HUDEP-2 (cell line): ENCODE data around the gene PSAPL1.

Experiments
- DNase-seq, 76 experiments: peaks; one replicate each; lab custom pipeline; 2025; ENCODE audit not compliant: unreplicated experiment in 76 of 76; lab: John Stamatoyannopoulos, UW

PSAPL1 gene

DNA sequence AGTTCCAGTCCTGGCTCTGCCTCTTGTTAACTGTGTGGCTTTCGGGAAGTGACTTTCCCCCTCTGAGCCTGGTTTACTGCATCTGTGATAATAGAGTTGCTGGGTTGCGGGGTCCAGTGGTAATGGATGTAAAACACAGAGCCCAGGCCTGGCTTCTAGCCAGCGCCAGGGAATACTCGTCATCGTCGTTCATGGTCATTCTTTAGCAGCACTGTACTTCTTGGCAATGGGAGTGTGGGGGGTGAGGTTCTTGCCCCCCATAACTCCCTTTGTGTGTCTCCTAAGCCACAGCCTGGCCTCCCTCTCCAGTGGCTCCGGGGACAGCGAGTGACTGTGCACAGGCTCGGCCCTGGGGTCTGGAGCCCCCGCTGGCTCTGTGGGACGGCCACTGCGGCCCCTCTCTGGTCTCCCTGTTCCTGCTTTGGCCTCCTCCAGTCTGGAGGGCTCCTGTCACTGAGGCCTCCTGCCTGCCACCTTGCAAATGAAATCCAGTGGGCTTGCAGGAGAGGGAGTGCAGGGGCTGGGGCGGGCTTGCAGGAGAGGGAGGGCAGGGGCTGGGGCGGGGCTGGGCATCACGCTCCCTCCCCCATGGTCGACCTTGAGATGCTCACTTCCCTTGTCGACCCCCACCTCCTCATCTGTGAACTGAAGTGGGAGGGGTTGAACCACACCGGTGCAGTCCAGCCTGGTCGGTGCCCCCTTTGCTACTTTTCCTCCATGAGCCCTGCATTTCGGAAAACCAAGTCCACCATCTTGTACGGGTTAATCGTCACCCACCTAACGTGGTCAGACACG lies 13.2 kb downstream of the PSAPL1 start:
- DNase-seq, result no peak

DNA sequence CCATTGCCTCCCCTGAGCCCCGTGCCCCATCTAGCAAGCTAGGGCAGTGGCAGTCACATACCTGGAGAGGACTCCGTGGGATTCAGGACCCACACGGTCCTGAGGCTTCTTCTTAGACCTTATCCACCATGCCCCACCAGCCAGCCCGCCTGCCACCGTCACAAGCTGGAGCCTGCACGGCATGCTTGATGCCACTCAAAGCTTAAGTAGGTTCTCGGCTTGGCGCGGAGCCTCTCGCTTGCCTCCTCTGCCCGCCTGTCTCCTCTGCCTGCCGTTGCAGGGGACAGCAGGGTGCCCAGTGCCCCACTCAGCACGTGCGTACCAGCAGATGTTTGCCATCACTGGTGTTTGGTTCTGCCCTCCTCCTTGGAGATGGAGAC lies 14.1 kb downstream of the PSAPL1 start:
- DNase-seq, result no peak

DNA sequence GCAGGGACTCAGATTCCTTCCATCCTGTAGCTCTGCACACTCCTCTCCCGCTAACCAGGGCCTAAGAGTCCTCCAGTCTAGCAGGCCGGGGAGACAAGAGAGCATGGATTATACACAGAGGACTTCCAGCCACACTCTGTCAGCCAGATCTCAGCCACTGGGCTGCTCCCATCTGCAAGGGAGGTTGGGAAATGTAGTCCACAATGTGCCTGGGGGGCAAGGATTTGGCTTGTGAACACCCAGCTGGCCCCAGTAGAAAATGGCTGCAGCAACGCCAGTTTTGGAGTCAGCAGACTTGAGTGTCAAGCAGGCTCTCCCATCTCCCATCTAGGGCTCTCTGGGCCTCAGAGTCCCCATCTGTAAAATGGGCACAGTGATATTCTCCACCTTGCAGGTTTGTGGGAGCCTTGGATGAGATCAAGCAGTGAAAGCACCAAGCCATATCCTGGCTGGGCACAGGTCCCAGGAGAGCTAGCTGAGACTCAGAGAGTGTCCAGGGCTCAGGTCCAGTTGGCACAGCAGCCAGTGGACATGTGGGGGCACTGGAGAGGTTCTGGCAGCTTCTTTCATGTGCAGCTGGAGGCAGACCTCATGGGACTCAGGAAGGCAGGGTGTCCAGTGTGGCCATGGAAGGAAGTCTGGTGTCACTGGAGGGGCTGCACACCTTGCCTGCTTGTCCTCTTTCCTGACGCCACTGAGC lies 14.6 kb downstream of the PSAPL1 start:
- DNase-seq, result no peak

DNA sequence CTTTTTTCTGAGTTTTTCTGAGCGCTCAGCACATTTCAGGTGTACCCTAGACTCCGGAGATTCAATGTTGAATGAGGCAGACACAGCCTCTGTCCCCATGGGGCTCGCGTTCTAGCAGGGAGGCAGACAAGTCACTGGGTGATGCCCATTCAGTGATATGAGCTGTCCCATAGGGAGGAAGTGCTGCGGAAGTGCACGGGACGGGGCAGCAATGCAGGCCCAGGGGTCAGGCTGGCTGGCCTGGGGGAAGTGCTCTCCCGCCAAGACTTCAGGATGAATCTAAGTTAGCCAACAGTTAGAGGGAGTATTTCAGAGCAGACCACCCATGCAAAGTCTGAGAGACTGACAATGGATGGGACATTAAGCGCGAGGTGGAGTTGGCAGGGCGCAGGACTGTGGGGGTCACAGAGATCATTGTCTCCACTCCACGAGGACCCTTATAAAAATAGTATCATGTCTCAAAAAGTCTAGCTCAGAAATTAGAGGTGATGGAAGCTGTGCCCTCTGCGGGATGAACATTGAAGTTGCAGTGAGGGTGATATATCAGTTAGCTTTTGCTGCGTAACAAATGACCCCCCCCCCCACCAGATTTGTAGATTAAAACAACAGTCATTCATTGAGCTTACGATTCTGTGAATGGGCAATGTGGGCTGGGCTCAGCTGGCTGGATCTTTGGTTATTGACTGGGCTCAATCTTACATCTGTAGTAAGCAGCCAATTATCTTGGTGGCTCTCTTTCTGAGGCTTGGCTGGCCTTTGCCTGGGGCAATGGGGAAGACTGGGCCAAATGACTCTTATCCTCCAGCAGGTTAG lies 16.4 kb downstream of the PSAPL1 start:
- DNase-seq, result no peak

DNA sequence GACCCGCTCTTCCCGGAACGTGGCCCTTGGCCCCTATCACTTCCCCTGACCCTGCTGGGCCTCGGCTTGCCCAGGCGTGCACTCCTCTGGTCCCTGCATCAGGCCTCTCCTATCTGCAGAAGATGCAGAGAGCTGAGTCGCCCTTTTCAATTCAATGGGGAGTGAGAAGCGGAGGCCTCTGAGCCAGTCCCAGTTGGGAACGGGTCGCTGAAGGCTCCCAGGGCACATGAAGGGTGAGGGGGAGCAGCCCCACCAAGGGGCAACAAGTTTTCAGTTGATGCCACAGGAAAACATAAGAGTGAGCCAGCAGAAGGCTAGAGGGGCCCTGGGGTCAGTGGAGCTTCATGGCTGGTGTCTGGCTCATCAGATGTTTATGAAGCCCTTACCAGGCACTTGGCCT lies 17.1 kb downstream of the PSAPL1 start:
- no peak for DNase-seq

DNA sequence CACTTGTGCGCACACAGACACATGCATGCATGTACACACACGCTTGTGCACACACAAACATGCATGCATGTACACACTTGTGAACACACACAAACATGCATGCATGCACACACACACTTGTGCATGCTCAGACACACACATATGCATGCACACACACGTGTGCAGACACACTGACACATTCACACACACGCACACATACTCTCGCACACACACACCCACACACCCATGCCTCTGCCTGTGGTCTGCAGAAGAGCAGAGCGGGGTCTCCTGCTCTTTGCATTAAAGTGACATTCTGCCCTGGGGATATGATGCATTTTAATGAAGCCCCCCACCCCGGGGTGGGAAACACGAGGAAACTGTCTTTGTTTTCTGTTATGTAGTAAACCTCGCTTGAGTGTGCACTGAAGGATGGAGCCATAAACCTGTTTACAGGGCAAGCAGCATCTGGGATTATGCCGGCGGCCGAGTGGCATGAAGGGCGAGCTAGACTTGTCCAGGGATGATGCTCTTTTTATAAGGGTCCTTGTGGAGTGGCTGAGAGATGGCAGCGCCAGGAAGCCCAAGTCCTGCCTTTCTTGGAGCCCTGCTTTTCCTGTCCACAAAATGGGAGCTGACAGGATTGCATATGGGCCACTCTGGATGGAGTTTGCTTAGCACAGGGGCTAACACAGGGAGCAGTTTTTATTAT lies 17.8 kb downstream of the PSAPL1 start:
- DNase-seq, result no peak

DNA sequence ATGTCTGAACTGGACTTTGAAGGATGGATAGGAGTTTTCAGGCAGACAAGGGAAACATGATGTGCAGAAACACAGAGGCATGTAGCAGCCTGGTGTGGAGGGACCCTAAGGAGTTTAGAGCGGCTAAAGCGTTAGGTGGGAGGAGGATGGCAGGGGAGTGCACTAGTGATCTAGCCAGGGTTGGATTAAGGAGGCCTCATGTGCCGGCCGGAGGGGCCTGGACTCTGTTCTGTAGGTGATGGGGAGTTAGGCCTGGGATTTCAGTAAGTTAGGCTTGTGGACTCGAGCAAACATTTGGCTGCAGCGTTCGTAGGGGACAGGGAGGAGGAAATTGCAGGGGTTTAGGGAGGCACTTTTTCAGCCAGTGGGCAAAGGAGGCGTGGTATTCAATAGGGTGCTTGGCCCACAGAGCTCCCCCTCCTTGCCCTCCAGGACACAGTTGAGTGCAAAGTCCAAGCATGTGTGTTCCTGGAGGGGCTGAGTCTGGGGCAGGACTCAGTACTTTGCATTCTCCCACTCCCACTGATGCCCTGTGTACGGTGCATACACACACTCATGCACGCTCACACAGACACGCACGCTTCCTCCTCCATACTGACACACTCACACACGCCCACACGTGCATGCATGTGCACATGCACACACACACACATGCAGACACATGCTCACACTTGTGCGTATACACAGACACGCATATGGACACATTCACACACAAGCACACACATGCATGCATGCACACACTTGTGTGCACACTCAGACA lies 18.6 kb downstream of the PSAPL1 start:
- no peak for DNase-seq

DNA sequence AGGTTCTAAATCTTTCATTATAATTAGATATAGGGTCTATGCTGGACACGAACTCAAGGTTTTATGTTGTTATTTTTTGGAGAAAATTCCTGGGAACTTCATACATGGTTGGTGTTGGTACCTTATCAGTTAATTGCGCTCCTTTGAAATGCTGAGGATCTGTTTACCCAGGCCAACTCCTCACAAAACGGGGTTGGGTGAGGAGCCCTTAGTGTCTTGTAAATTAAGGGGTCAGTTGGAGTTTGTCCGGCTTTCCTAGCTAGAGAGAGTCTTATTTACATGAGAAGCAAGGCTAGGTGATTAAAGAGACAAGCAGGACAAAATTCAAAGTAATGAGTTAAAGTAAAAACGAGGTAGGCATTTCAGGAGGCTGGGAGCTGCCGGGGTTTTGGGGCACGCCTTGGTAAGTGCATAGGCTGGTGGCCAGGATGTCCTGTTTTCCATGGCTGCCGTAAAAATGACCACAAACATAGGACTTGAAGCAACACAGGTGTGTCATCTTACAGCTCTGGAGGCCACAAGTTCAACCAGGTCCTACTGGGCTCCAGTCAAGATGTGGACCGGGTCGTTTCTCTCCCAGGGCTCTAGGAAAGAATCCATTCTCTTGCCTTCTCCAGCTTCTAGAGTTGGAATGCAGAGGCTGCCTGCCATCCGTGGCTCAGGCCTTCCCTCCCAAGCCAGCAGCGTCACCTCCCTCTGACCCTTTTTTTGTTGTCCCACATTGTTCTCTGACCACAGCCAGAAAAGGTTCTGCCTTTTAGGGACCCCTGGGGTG lies 19.8 kb downstream of the PSAPL1 start:
- no peak for DNase-seq

DNA sequence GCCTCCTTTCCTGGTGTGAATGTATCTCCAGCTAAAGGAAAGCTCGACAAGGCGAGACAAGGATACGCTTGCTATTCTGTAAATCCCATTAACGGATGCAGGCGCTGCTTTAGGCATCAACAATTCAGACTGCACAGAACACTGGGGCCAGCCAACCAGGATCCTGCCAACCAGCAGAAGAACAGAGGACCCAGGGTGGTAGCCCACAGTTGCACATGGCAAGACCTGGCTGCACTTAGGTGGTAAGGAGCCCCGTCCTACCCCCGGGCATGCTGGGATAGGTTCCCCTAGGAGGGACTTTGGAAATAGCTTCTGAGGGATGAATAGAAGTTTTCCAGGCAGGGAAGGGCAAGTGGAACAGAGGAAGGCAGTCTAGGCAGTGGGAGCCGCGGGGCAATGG lies 20.7 kb downstream of the PSAPL1 start:
- no peak for DNase-seq

DNA sequence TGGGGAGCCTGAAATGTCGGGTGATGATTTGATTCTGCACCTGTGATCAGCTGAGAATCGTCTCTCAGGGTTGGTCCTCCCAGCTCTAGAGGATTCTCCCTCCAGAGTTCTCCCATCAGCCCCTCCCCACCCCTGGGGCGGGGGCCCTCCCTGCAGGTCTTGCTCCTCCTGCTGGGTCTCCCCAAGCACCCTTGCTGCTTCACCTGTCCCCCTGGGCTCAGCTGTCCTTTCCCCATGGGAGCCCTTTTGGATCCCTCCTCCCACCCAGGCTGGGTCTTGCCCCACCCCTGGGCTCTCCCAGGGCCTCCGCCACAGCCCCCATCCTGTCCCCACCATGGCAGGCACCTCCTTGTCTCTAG lies 22.2 kb downstream of the PSAPL1 start:
- no peak for DNase-seq

DNA sequence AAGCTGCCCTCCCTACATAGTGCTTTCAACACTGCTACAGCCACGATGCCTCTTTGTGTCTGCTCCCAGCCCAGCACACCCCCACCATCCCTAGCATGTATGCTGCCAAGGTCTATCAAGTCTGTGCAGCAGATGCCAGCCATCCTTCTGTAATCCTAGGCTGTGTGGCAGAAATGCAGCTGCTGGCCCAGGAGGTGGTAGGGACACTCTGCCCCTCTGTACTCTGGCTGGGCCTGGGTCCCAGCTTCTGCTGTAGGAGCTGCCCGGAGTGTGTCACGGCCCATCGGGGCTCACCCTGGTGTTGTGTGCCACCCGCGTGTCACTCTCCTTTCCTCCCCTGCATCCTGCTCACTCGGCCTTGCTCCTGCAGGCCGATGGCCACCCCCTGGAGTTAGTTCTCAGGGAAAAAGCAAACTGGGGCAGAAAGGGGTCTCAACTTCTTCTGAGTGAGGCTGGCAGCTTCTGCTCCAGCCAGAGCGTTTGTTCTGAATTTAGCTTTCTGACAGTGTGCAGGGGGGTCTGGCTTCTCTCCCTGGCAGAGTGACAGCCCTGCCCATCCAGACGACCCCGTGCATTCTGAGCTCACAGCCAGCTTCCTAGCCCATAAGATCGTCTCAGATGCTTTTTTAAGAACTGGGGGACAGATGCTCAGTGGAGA lies 22.7 kb downstream of the PSAPL1 start:
- DNase-seq, result no peak

DNA sequence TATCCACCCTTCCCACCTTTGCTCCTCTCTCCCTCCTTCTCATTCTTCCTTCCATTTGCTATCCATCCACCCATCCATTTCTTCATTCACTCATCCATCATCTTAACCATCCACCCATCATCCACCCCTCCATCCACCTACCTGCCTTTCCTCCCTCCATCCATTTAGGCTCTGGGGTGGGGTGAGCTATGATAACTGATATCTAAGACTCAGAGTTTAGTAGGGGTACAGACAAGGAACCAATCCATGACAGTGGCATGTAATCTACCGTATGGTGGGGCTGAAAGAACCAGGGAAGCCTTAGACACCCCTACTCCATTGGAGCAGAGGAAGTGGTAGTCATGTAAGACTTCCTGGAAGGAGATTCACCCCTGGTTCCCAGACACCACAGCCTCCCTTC lies 23.2 kb downstream of the PSAPL1 start:
- DNase-seq, result no peak

DNA sequence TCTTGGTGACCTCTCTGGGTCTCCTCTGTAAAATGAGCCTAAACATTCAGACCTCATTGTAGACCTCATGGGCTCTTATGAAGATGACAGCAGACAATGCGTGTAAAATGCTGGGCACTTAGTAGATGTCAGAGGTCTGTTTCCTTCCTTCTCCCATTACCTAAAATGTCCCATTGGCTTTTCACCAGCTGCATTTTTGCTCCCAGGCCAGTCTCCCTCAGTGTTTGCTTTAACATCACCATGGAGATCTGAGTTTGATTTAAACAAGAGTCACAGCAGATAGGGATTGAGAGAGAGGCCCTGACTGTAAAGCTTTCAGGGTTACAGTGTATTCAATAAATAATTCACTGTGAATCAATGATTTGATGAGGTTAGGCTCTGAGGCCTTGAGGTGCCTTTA lies 24.3 kb downstream of the PSAPL1 start:
- no peak for DNase-seq

DNA sequence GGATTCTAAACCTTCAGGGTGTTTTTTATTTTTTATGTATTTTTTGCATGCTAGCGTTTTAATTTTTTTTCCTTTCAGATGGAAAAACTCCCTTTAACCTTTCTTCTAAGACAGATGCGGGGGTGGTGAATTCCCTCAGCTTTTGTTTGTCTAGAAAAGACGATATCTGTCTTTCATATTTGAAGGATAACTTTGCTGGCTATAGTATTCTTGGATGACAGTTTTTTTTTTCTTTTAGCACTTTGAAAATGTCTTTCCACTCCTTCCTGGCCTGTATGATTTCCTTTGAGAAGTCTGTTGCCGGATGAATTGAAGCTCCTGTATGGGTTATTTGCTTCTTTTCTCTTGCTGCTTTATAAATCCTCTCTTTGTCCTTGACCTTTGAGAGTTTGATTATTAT lies 26.6 kb downstream of the PSAPL1 start:
- no peak for DNase-seq

DNA sequence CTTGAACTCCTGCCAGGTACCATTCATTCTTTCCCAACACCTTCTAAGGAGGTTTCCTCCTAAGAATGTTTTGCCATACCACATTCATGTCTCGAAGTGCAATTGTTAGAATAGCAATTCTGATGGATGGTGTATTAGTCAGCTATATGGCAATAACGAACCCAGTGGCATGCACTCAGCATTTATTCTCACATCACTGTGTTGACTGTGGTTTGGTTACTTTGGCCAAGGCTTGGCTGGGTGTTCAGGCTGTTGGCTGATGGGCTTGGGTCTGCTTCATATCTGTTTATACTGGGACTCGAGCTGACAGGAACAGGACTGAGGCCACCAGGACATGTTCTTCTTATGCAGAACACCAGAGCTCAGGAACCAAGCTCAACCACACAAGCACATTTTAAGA lies 31.7 kb downstream of the PSAPL1 start:
- no peak for DNase-seq

DNA sequence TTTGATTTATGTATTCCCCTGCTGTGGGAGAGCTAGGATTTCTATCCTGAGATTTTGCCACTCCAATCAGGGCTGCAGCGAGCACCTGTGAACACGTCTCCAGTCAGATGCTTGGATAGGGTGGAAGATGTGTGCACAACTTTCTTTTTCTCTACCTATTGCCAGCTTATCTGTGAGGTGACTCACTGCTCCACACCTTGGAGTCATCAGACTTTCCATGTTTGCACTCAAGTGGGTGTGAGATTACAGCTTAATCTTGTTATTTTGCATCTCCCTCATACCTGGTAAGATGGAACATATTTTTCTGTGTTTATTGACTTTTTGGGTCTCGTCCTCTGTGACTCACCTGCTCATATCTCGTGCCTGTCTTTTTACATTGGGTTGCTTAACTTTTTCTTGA lies 32.2 kb downstream of the PSAPL1 start:
- no peak for DNase-seq

DNA sequence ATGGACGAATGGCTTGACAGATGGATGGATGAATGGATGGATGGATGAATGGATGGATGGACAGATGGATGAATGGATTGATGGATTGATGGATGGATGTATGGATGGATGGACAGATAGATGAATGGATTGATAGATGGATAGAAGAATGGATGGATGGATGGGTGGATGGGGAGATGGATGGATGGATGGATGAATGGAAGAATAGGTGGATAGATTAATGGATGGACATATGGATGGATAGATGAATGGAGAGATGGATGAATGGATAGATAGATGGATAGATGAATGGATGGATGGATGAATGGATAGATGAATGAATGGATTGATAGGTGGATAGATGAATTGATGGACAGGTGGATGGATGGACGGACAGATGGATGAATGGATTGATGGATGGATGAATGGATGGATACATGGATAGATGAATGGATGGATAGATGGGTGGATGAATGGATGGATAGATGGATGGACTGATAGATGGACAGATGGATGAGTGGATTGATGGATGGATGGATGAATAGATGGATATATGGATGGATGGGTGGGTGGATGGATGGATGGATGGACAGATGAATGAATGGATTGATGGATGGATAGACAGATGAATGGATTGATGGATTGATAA lies 33.9 kb downstream of the PSAPL1 start:
- DNase-seq, result no peak

DNA sequence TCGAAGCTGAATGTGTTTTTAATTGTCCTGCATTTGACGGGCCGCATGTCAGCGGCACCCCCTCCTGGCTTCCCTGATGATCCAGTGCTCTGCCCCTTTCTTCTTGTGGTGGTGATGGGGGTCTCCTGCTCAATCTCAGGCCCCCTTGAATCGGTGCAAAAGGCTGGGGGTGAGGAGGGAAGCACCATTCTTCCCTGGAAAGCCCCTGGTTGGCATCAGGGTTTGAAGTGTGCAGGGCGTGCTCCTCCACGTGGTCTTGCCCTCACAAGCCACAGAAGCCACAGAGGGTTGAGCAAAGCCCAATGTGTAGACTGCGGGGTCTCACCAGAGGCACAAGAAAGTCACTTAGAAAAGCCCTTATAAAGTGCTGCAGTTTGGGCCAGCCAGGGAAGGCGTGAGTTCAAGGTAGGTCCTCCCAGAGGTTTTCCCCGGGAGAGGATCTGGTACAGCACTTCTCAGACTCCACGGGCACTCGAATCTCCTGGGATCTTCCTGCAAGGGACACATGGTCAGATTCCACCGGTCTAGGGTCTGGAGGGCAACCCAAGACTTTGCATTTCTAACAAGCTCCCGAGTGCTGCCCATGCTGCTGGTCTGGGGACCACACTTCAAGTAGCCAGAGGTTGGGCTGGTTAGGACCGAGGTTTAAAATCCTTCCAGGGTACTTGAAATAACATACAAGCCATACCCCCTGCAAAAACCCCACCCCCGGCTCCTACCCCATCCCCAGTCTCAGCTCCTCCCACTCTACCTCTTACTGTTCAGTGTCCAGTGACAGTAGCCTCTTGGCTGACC lies 35.1 kb downstream of the PSAPL1 start:
- DNase-seq, result no peak
